SKM-1 treated with dmso at 0.1 percent for 144 hours (cell line): ENCODE measurements around the gene RSBN1L.
"Not testable (repeated sequence)": the region's sequence is repeated elsewhere in the genome, so short reads cannot be mapped to it uniquely, and the experiment has no call there.

Experiments used
- DNase-seq: peaks from one replicate; lab custom pipeline; 2025; ENCODE audit not compliant: unreplicated experiment; lab: John Stamatoyannopoulos, UW

Gene RSBN1L

GRCh38 chr7:77765906-77766800, 69.9 kb downstream of the RSBN1L start:
- DNase-seq: no peak

- DNase-seq: no peak
Observed at GRCh38 chr7:77766801-77767605, 70.7 kb downstream of the RSBN1L start.

GRCh38 chr7:77770316-77770715, 74.1 kb downstream of the RSBN1L start:
- no peak for DNase-seq

- no peak for DNase-seq
Observed at GRCh38 chr7:77771901-77772300, 75.6 kb downstream of the RSBN1L start.

GRCh38 chr7:77778535-77778934, 82.3 kb downstream of the RSBN1L start:
- no peak for DNase-seq

GRCh38 chr7:77782383-77782782, 86.1 kb downstream of the RSBN1L start:
- no peak for DNase-seq

- no peak for DNase-seq
Observed at GRCh38 chr7:77783111-77783510, 86.9 kb downstream of the RSBN1L start.

GRCh38 chr7:77783545-77783944, 87.3 kb downstream of the RSBN1L start:
- DNase-seq: no peak

- not testable (repeated sequence) for DNase-seq
Observed at GRCh38 chr7:77784426-77784825, 88.2 kb downstream of the RSBN1L start.

GRCh38 chr7:77786018-77786417, 89.8 kb downstream of the RSBN1L start:
- no peak for DNase-seq

- no peak for DNase-seq
Observed at GRCh38 chr7:77786741-77787140, 90.5 kb downstream of the RSBN1L start.

- DNase-seq: no peak
Observed at GRCh38 chr7:77788327-77788902, 92.2 kb downstream of the RSBN1L start.

GRCh38 chr7:77791336-77791735, 95.1 kb downstream of the RSBN1L start:
- DNase-seq: no peak

GRCh38 chr7:77791956-77792355, 95.7 kb downstream of the RSBN1L start:
- DNase-seq: no peak

- DNase-seq: no peak
Observed at GRCh38 chr7:77794000-77794399, 97.7 kb downstream of the RSBN1L start.

GRCh38 chr7:77796109-77796508, 99.8 kb downstream of the RSBN1L start:
- DNase-seq: no peak

- DNase-seq: no peak
Observed at GRCh38 chr7:77796960-77797359, 100.7 kb downstream of the RSBN1L start.

- no peak for DNase-seq
Observed at GRCh38 chr7:77797734-77798393, 101.6 kb downstream of the RSBN1L start.

GRCh38 chr7:77798394-77799077, 102.3 kb downstream of the RSBN1L start, which contains the start of the genes PHTF2 and TMEM60:
PHTF2 (plus strand) TSS chr7:77798773.
TMEM60 (minus strand) TSS chr7:77798434; CDS start chr7:77794373, 4,061 bp downstream.
- DNase-seq: peak; percentile 100
